ENCODE measurements around the gene MRPL12.

DNA sequence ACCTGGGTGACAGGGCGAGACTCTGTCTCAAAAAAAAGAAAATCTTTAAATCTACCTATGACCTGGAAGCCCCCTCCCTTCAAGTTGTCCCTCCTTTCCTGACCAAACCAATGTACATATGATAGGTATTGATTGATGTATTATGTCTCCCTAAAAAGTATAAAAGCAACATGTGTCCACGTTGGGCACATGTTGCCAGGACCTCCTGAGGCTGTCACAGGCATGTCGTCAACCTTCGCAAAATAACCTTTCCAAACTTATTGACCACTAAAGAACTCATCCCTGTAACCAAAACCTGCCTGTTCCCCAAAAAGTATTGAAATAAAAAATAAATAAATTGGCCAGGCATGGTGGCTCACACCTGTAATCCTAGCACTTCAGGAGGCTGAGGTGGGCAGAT, 41.2 kb upstream of the MRPL12 start:
- no peak for TF ChIP-seq CTCF (IDR thresholded peaks at IDR 0.05; ENCODE audit: borderline replicate concordance, extremely low read depth, low read length, poor library complexity, severe bottlenecking)
- TF ChIP-seq EZH2 (IDR thresholded peaks at IDR 0.05; ENCODE audit: borderline replicate concordance, low read depth, low read length, severe bottlenecking), result no peak
